ENCODE measurements around the gene TRANK1.

- TF ChIP-seq, protein P1, sequence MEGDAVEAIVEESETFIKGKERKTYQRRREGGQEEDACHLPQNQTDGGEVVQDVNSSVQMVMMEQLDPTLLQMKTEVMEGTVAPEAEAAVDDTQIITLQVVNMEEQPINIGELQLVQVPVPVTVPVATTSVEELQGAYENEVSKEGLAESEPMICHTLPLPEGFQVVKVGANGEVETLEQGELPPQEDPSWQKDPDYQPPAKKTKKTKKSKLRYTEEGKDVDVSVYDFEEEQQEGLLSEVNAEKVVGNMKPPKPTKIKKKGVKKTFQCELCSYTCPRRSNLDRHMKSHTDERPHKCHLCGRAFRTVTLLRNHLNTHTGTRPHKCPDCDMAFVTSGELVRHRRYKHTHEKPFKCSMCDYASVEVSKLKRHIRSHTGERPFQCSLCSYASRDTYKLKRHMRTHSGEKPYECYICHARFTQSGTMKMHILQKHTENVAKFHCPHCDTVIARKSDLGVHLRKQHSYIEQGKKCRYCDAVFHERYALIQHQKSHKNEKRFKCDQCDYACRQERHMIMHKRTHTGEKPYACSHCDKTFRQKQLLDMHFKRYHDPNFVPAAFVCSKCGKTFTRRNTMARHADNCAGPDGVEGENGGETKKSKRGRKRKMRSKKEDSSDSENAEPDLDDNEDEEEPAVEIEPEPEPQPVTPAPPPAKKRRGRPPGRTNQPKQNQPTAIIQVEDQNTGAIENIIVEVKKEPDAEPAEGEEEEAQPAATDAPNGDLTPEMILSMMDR (conservative IDR thresholded peaks at IDR 0.05; ENCODE audit: low read depth, low read length): no peak
- TF ChIP-seq BHLHE40 (IDR thresholded peaks at IDR 0.05; ENCODE audit: low read depth, low read length): no peak
Observed at GRCh38 chr3:36954452-36955134, 9.7 kb upstream of the TRANK1 start.

Measured in IMR-90 (cell line).